ENCODE data around the gene PKN1.
"Not testable (repeated sequence)": the region's sequence is repeated elsewhere in the genome, so short reads cannot be mapped to it uniquely, and the experiment has no call there.

Gene PKN1

GRCh38 chr19:14462401-14462800 lies 29.3 kb downstream of the PKN1 start:
- not testable (repeated sequence) for DNase-seq; H4K5ac ChIP-seq (ENCODE audit: low read length); H3K27me3 ChIP-seq (ENCODE audit: insufficient read depth, low read length, poor library complexity); H2BK120ac ChIP-seq (ENCODE audit: low read depth, low read length); H3K36me3 ChIP-seq (ENCODE audit: control insufficient read depth, insufficient read depth, low read length); H2BK15ac ChIP-seq (replicated peaks; ENCODE audit: low read depth); H3K23ac ChIP-seq (ENCODE audit: low read length); H3K4me3 ChIP-seq (ENCODE audit: low read length); H3K79me1 ChIP-seq (ENCODE audit: low read length); H3K79me2 ChIP-seq (ENCODE audit: control insufficient read depth, insufficient read depth, low read length); H3K18ac ChIP-seq (ENCODE audit: low read length); H4K8ac ChIP-seq (ENCODE audit: low read depth, low read length); H2AK5ac ChIP-seq (ENCODE audit: low read length); H3K56ac ChIP-seq (ENCODE audit: low read length); H3K4ac ChIP-seq (ENCODE audit: low read depth, low read length); H3K9ac ChIP-seq (ENCODE audit: low read length); H3K27ac ChIP-seq (ENCODE audit: low read depth, low read length); H2BK5ac ChIP-seq (ENCODE audit: low read length); H3K4me1 ChIP-seq (ENCODE audit: control insufficient read depth, low read depth, low read length); H3K4me2 ChIP-seq (ENCODE audit: low read length)
- no CpG with 5 or more reads among the region's 7 CpGs for WGBS (ENCODE audit: extremely low coverage, insufficient coverage, low lambda C conversion rate)

GRCh38 chr19:14463747-14464146 lies 30.6 kb downstream of the PKN1 start:
- H2BK15ac ChIP-seq (replicated peaks; ENCODE audit: low read depth): no peak overlapping the region
- H3K18ac ChIP-seq (ENCODE audit: low read length): no peak overlapping the region
- DNase-seq: no peak
- no peak overlapping the region for H2BK120ac ChIP-seq (ENCODE audit: low read depth, low read length)
- H3K79me1 ChIP-seq (ENCODE audit: low read length): no peaks in the 10 kb centered on the region
- no peaks in the 10 kb centered on the region for H3K4me1 ChIP-seq (ENCODE audit: control insufficient read depth, low read depth, low read length)
- no peak overlapping the region for H4K5ac ChIP-seq (ENCODE audit: low read length)
- no CpG with 5 or more reads among the region's 21 CpGs for WGBS (ENCODE audit: extremely low coverage, insufficient coverage, low lambda C conversion rate)
- H3K27ac ChIP-seq (ENCODE audit: low read depth, low read length): no peak overlapping the region
- H3K4me2 ChIP-seq (ENCODE audit: low read length): no peak overlapping the region
- no peaks in the 10 kb centered on the region for H3K27me3 ChIP-seq (ENCODE audit: insufficient read depth, low read length, poor library complexity)
- H3K23ac ChIP-seq (ENCODE audit: low read length): no peak overlapping the region
- H2BK5ac ChIP-seq (ENCODE audit: low read length): no peak overlapping the region
- no peak overlapping the region for H3K4ac ChIP-seq (ENCODE audit: low read depth, low read length)
- no peak overlapping the region for H3K56ac ChIP-seq (ENCODE audit: low read length)
- no peak overlapping the region for H4K8ac ChIP-seq (ENCODE audit: low read depth, low read length)
- H2AK5ac ChIP-seq (ENCODE audit: low read length): no peak overlapping the region
- H3K79me2 ChIP-seq (ENCODE audit: control insufficient read depth, insufficient read depth, low read length): no peaks in the 10 kb centered on the region
- H3K9ac ChIP-seq (ENCODE audit: low read length): no peak overlapping the region
- H3K36me3 ChIP-seq (ENCODE audit: control insufficient read depth, insufficient read depth, low read length): no peaks in the 10 kb centered on the region
- H3K4me3 ChIP-seq (ENCODE audit: low read length): no peak overlapping the region

GRCh38 chr19:14467391-14467790 lies 34.3 kb downstream of the PKN1 start:
- no peaks in the 10 kb centered on the region for H3K27me3 ChIP-seq (ENCODE audit: insufficient read depth, low read length, poor library complexity)
- H3K23ac ChIP-seq (ENCODE audit: low read length): no peak overlapping the region
- no peaks in the 10 kb centered on the region for H3K36me3 ChIP-seq (ENCODE audit: control insufficient read depth, insufficient read depth, low read length)
- H3K4me2 ChIP-seq (ENCODE audit: low read length): no peak overlapping the region
- no peaks in the 10 kb centered on the region for H3K4me1 ChIP-seq (ENCODE audit: control insufficient read depth, low read depth, low read length)
- no peak overlapping the region for H2BK5ac ChIP-seq (ENCODE audit: low read length)
- H4K8ac ChIP-seq (ENCODE audit: low read depth, low read length): no peak overlapping the region
- no peak for DNase-seq
- H2BK120ac ChIP-seq (ENCODE audit: low read depth, low read length): no peak overlapping the region
- no peak overlapping the region for H3K18ac ChIP-seq (ENCODE audit: low read length)
- no peak overlapping the region for H3K27ac ChIP-seq (ENCODE audit: low read depth, low read length)
- no peaks in the 10 kb centered on the region for H3K79me2 ChIP-seq (ENCODE audit: control insufficient read depth, insufficient read depth, low read length)
- WGBS (ENCODE audit: extremely low coverage, insufficient coverage, low lambda C conversion rate): no CpG with 5 or more reads among the region's 12 CpGs
- H2AK5ac ChIP-seq (ENCODE audit: low read length): no peak overlapping the region
- no peak overlapping the region for H3K9ac ChIP-seq (ENCODE audit: low read length)
- H2BK15ac ChIP-seq (replicated peaks; ENCODE audit: low read depth): no peak overlapping the region
- H3K56ac ChIP-seq (ENCODE audit: low read length): no peak overlapping the region
- no peak overlapping the region for H3K4ac ChIP-seq (ENCODE audit: low read depth, low read length)
- no peaks in the 10 kb centered on the region for H3K79me1 ChIP-seq (ENCODE audit: low read length)
- H3K4me3 ChIP-seq (ENCODE audit: low read length): no peak overlapping the region
- H4K5ac ChIP-seq (ENCODE audit: low read length): no peak overlapping the region

GRCh38 chr19:14467816-14468215 lies 34.7 kb downstream of the PKN1 start:
- Histone ChIP-seq H3K27me3 (ENCODE audit: insufficient read depth, low read length, poor library complexity) (no peaks in the 10 kb centered on the region), H2BK5ac (ENCODE audit: low read length) (no peak overlapping the region), H3K56ac (ENCODE audit: low read length) (no peak overlapping the region), H2BK120ac (ENCODE audit: low read depth, low read length) (no peak overlapping the region), H4K5ac (ENCODE audit: low read length) (no peak overlapping the region), H3K23ac (ENCODE audit: low read length) (no peak overlapping the region), H3K36me3 (ENCODE audit: control insufficient read depth, insufficient read depth, low read length) (no peaks in the 10 kb centered on the region), H3K79me2 (ENCODE audit: control insufficient read depth, insufficient read depth, low read length) (no peaks in the 10 kb centered on the region), H2BK15ac (replicated peaks; ENCODE audit: low read depth) (no peak overlapping the region), H4K8ac (ENCODE audit: low read depth, low read length) (no peak overlapping the region), H3K18ac (ENCODE audit: low read length) (no peak overlapping the region), H3K4me2 (ENCODE audit: low read length) (no peak overlapping the region), H3K4me1 (ENCODE audit: control insufficient read depth, low read depth, low read length) (no peaks in the 10 kb centered on the region), H3K4me3 (ENCODE audit: low read length) (no peak overlapping the region), H3K27ac (ENCODE audit: low read depth, low read length) (no peak overlapping the region), H2AK5ac (ENCODE audit: low read length) (no peak overlapping the region), H3K4ac (ENCODE audit: low read depth, low read length) (no peak overlapping the region), H3K79me1 (ENCODE audit: low read length) (no peaks in the 10 kb centered on the region), H3K9ac (ENCODE audit: low read length) (no peak overlapping the region)
- peak; percentile 66 for DNase-seq
- WGBS (ENCODE audit: extremely low coverage, insufficient coverage, low lambda C conversion rate): no CpG with 5 or more reads among the region's 9 CpGs

- H2BK15ac ChIP-seq (replicated peaks; ENCODE audit: low read depth): no peak overlapping the region
- H3K23ac ChIP-seq (ENCODE audit: low read length): no peak overlapping the region
- no peak overlapping the region for H2AK5ac ChIP-seq (ENCODE audit: low read length)
- no peak overlapping the region for H3K4me3 ChIP-seq (ENCODE audit: low read length)
- H3K27ac ChIP-seq (ENCODE audit: low read depth, low read length): no peak overlapping the region
- H3K4me2 ChIP-seq (ENCODE audit: low read length): no peak overlapping the region
- no peak overlapping the region for H3K9ac ChIP-seq (ENCODE audit: low read length)
- no peak overlapping the region for H4K5ac ChIP-seq (ENCODE audit: low read length)
- no peaks in the 10 kb centered on the region for H3K36me3 ChIP-seq (ENCODE audit: control insufficient read depth, insufficient read depth, low read length)
- H3K4ac ChIP-seq (ENCODE audit: low read depth, low read length): no peak overlapping the region
- no peaks in the 10 kb centered on the region for H3K79me1 ChIP-seq (ENCODE audit: low read length)
- H2BK120ac ChIP-seq (ENCODE audit: low read depth, low read length): no peak overlapping the region
- H3K79me2 ChIP-seq (ENCODE audit: control insufficient read depth, insufficient read depth, low read length): no peaks in the 10 kb centered on the region
- H3K18ac ChIP-seq (ENCODE audit: low read length): no peak overlapping the region
- no peak for DNase-seq
- H3K4me1 ChIP-seq (ENCODE audit: control insufficient read depth, low read depth, low read length): no peaks in the 10 kb centered on the region
- no peak overlapping the region for H2BK5ac ChIP-seq (ENCODE audit: low read length)
- no peaks in the 10 kb centered on the region for H3K27me3 ChIP-seq (ENCODE audit: insufficient read depth, low read length, poor library complexity)
- no CpG with 5 or more reads among the region's 32 CpGs for WGBS (ENCODE audit: extremely low coverage, insufficient coverage, low lambda C conversion rate)
- no peak overlapping the region for H3K56ac ChIP-seq (ENCODE audit: low read length)
- no peak overlapping the region for H4K8ac ChIP-seq (ENCODE audit: low read depth, low read length)
Measured at GRCh38 chr19:14470031-14470876, 37.1 kb downstream of the PKN1 start.

Measured in mesendoderm (in vitro differentiated cells).